HEK293 (cell line): ENCODE results near the gene NXPH4.

ENCODE experiments used
- ATF2 ChIP-seq: fragments of 450-650 bp; formaldehyde crosslinking; IDR thresholded peaks from 2 replicates; pipeline ENCODE4 v1.5.1; 2016; ENCODE audit warnings: missing biosample characterization, missing genetic modification characterization, low read depth
- BCL6B ChIP-seq: fragments of 450-650 bp; formaldehyde crosslinking; IDR thresholded peaks from 2 replicates; pipeline ENCODE4 v1.5.1; 2017; ENCODE audit warnings: missing biosample characterization, missing genetic modification characterization
- KLF7 ChIP-seq: fragments of 450-650 bp; formaldehyde crosslinking; IDR thresholded peaks from 2 replicates; pipeline ENCODE4 v1.5.1; 2016; ENCODE audit warnings: missing biosample characterization, missing genetic modification characterization, borderline replicate concordance
- MZF1 ChIP-seq: fragments of 450-650 bp; formaldehyde crosslinking; IDR thresholded peaks from 2 replicates; pipeline ENCODE4 v1.5.1; 2017; ENCODE audit warnings: missing biosample characterization, missing genetic modification characterization, borderline replicate concordance
- PATZ1 ChIP-seq: fragments of 450-650 bp; formaldehyde crosslinking; IDR thresholded peaks from 2 replicates; pipeline ENCODE4 v1.5.1; 2016; ENCODE audit warnings: missing biosample characterization, missing genetic modification characterization
- YY2 ChIP-seq: fragments of 450-650 bp; formaldehyde crosslinking; IDR thresholded peaks from 2 replicates; pipeline ENCODE4 v1.5.1; 2016; ENCODE audit warnings: missing biosample characterization, missing genetic modification characterization
- ZBTB1 ChIP-seq: fragments of 450-650 bp; formaldehyde crosslinking; IDR thresholded peaks from 2 replicates; pipeline ENCODE4 v1.5.1; 2016; ENCODE audit warnings: missing biosample characterization, missing genetic modification characterization
- ZBTB48 ChIP-seq: fragments of 450-650 bp; formaldehyde crosslinking; IDR thresholded peaks from 2 replicates; pipeline ENCODE4 v1.5.1; 2016; ENCODE audit warnings: missing biosample characterization, missing genetic modification characterization
- ZBTB8A ChIP-seq: fragments of 450-650 bp; formaldehyde crosslinking; IDR thresholded peaks from 2 replicates; pipeline ENCODE4 v1.5.1; 2016; ENCODE audit warnings: missing biosample characterization, missing genetic modification characterization
- ZFHX2 ChIP-seq: fragments of 450-650 bp; formaldehyde crosslinking; conservative IDR thresholded peaks from 2 replicates; pipeline ENCODE4 v1.5.1; 2016; ENCODE audit warnings: missing biosample characterization, missing genetic modification characterization
- ZFP37 ChIP-seq: fragments of 450-650 bp; formaldehyde crosslinking; IDR thresholded peaks from 2 replicates; pipeline ENCODE4 v1.5.1; 2016; ENCODE audit warnings: missing biosample characterization, missing genetic modification characterization
- ZFP69B ChIP-seq: fragments of 450-650 bp; formaldehyde crosslinking; IDR thresholded peaks from 2 replicates; pipeline ENCODE4 v1.5.1; 2016; ENCODE audit warnings: missing biosample characterization, missing genetic modification characterization
- ZNF146 ChIP-seq: fragments of 450-650 bp; formaldehyde crosslinking; IDR thresholded peaks from 2 replicates; pipeline ENCODE4 v1.5.1; 2016; ENCODE audit warnings: missing biosample characterization, missing genetic modification characterization
- ZNF184 ChIP-seq: fragments of 450-650 bp; IDR thresholded peaks from 2 replicates; pipeline ENCODE4 v1.5.1; 2018; ENCODE audit warnings: missing biosample characterization, mild to moderate bottlenecking, missing genetic modification characterization
- ZNF214 ChIP-seq: fragments of 450-650 bp; formaldehyde crosslinking; IDR thresholded peaks from 2 replicates; pipeline ENCODE4 v1.5.1; 2017; ENCODE audit warnings: missing biosample characterization, mild to moderate bottlenecking, missing genetic modification characterization, borderline replicate concordance
- ZNF239 ChIP-seq: fragments of 450-650 bp; formaldehyde crosslinking; IDR thresholded peaks from 2 replicates; pipeline ENCODE4 v1.5.1; 2016; ENCODE audit warnings: missing biosample characterization, missing genetic modification characterization
- ZNF266 ChIP-seq: fragments of 450-650 bp; formaldehyde crosslinking; IDR thresholded peaks from 2 replicates; pipeline ENCODE4 v1.5.1; 2016; ENCODE audit warnings: missing biosample characterization, missing genetic modification characterization, low read depth
- ZNF324 ChIP-seq: fragments of 450-650 bp; formaldehyde crosslinking; IDR thresholded peaks from 2 replicates; pipeline ENCODE4 v1.5.1; 2016; ENCODE audit warnings: missing biosample characterization, missing genetic modification characterization
- ZNF394 ChIP-seq: fragments of 450-650 bp; formaldehyde crosslinking; IDR thresholded peaks from 2 replicates; pipeline ENCODE4 v1.5.1; 2016; ENCODE audit warnings: missing biosample characterization, missing genetic modification characterization, mild to moderate bottlenecking, moderate library complexity, borderline replicate concordance
- ZNF433 ChIP-seq: fragments of 450-650 bp; formaldehyde crosslinking; IDR thresholded peaks from 2 replicates; pipeline ENCODE4 v1.5.1; 2016; ENCODE audit warnings: missing biosample characterization, missing genetic modification characterization, low read depth
- ZNF514 ChIP-seq: fragments of 450-650 bp; formaldehyde crosslinking; IDR thresholded peaks from 2 replicates; pipeline ENCODE4 v1.5.1; 2016; ENCODE audit warnings: missing biosample characterization, missing genetic modification characterization
- ZNF521 ChIP-seq: fragments of 450-650 bp; formaldehyde crosslinking; IDR thresholded peaks from 2 replicates; pipeline ENCODE4 v1.5.1; 2017; ENCODE audit warnings: missing biosample characterization, mild to moderate bottlenecking, missing genetic modification characterization
- ZNF544 ChIP-seq: fragments of 450-650 bp; formaldehyde crosslinking; IDR thresholded peaks from 2 replicates; pipeline ENCODE4 v1.5.0; 2017; ENCODE audit warnings: missing biosample characterization, missing genetic modification characterization
- ZNF555 ChIP-seq: fragments of 450-650 bp; formaldehyde crosslinking; conservative IDR thresholded peaks from 2 replicates; pipeline ENCODE4 v1.5.1; 2017; ENCODE audit warnings: missing biosample characterization, mild to moderate bottlenecking, missing genetic modification characterization, inconsistent platforms
- ZNF561 ChIP-seq: fragments of 450-650 bp; IDR thresholded peaks from 2 replicates; pipeline ENCODE4 v1.5.1; 2018; ENCODE audit warnings: missing biosample characterization, missing genetic modification characterization, borderline replicate concordance
- ZNF623 ChIP-seq: fragments of 450-650 bp; formaldehyde crosslinking; IDR thresholded peaks from 2 replicates; pipeline ENCODE4 v1.5.1; 2016; ENCODE audit warnings: missing biosample characterization, missing genetic modification characterization
- ZNF707 ChIP-seq: fragments of 450-650 bp; formaldehyde crosslinking; IDR thresholded peaks from 2 replicates; pipeline ENCODE4 v1.5.1; 2016; ENCODE audit warnings: missing biosample characterization, missing genetic modification characterization
- ZNF830 ChIP-seq: fragments of 450-650 bp; IDR thresholded peaks from 2 replicates; pipeline ENCODE4 v1.5.0; 2018; ENCODE audit warnings: missing biosample characterization, missing genetic modification characterization, low read depth, mild to moderate bottlenecking, moderate library complexity
- ZSCAN30 ChIP-seq: fragments of 450-650 bp; IDR thresholded peaks from 2 replicates; pipeline ENCODE4 v1.5.1; 2018; ENCODE audit warnings: missing biosample characterization, mild to moderate bottlenecking, missing genetic modification characterization, moderate library complexity
- TF ChIP-seq, protein P1 (sequence below): fragments of 450-650 bp; formaldehyde crosslinking; IDR thresholded peaks from 2 replicates; pipeline ENCODE4 v1.5.1; 2016; ENCODE audit warnings: missing biosample characterization, missing genetic modification characterization
- TF ChIP-seq, protein P2 (sequence below): fragments of 450-650 bp; formaldehyde crosslinking; IDR thresholded peaks from 2 replicates; pipeline ENCODE4 v1.5.1; 2016; ENCODE audit warnings: missing biosample characterization, missing genetic modification characterization

NXPH4 gene

DNA sequence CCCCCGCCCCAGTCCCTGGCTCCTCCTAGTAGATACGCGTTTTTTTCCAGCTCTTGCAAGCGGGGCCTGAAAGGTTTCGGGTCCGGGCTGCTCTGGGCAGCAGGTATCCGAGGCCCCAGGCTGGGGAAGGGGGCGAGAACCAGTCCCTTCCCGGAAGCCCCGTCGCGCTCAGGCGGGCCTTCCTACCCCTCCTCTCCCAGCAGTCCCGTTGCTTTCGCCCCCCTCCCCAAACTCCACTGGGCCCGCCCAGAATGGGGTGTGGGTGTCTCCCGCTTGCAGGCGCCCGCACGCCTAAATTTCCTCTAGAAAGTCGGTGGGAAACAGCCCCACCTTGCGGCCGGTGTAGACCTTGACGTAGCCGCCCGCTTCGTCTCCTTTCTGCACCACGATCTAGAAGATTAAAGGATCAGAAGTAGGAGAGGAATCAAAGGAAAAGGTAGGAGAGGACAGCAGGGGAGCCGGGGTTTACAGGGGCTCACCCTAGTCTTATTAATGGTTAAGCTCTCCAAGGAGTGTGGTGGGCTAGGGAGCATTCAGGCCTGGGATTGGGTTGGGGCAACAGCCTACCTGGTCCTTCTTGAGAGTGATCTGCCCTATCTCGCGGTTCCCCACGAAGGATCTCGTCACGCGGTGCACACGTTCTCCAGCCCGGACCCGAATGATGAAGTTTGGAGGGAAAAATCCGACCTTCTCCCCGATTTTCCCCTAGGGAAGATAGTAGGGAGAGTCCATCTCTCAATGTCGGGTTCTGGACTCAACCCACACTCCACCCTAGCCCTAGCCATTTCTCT, 27.1 kb downstream of the NXPH4 start (continued):
- TF ChIP-seq ZNF324 (tag by site-specific recombination) (no peak), MZF1 (no peak), ZNF184 (tag by site-specific recombination) (no peak), BCL6B (tag by site-specific recombination) (no peak), ZNF433 (tag by site-specific recombination) (no peak), ZNF707 (tag by site-specific recombination) (no peak), ZFP69B (tag by site-specific recombination) (no peak; the same call in 1 of the 2 replicates), ZSCAN30 (peak; percentile 89), ZNF555 (no peak), ZNF623 (tag by site-specific recombination) (no peak), ZNF266 (no peak), ZNF394 (tag by site-specific recombination) (0 out of 2 replicates have a peak, but pooled peaks have one; percentile 23), ATF2 (no peak), ZNF214 (tag by site-specific recombination) (no peak), KLF7 (tag by site-specific recombination) (peak; percentile 43; the same call in 1 of the 2 replicates), ZNF146 (tag by site-specific recombination) (no peak), ZNF561 (tag by site-specific recombination) (peak; percentile 98), ZNF239 (tag by site-specific recombination) (no peak), ZNF544 (tag by site-specific recombination) (no peak), YY2 (tag by site-specific recombination) (no peak), ZNF514 (tag by site-specific recombination) (no peak), ZBTB8A (tag by site-specific recombination) (peak; percentile 100), ZNF521 (no peak), ZBTB1 (tag by site-specific recombination) (no peak), ZBTB48 (tag by site-specific recombination) (no peak), ZFP37 (no peak), PATZ1 (tag by site-specific recombination) (peak; percentile 87), ZFHX2 (tag by site-specific recombination) (peak; percentile 59), ZNF830 (tag by site-specific recombination) (no peak)
- TF ChIP-seq, protein P1, sequence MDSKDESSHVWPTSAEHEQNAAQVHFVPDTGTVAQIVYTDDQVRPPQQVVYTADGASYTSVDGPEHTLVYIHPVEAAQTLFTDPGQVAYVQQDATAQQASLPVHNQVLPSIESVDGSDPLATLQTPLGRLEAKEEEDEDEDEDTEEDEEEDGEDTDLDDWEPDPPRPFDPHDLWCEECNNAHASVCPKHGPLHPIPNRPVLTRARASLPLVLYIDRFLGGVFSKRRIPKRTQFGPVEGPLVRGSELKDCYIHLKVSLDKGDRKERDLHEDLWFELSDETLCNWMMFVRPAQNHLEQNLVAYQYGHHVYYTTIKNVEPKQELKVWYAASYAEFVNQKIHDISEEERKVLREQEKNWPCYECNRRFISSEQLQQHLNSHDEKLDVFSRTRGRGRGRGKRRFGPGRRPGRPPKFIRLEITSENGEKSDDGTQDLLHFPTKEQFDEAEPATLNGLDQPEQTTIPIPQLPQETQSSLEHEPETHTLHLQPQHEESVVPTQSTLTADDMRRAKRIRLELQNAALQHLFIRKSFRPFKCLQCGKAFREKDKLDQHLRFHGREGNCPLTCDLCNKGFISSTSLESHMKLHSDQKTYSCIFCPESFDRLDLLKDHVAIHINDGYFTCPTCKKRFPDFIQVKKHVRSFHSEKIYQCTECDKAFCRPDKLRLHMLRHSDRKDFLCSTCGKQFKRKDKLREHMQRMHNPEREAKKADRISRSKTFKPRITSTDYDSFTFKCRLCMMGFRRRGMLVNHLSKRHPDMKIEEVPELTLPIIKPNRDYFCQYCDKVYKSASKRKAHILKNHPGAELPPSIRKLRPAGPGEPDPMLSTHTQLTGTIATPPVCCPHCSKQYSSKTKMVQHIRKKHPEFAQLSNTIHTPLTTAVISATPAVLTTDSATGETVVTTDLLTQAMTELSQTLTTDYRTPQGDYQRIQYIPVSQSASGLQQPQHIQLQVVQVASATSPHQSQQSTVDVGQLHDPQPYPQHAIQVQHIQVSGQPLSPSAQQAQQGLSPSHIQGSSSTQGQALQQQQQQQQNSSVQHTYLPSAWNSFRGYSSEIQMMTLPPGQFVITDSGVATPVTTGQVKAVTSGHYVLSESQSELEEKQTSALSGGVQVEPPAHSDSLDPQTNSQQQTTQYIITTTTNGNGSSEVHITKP (tag by site-specific recombination): peak; percentile 83
- TF ChIP-seq, protein P2, sequence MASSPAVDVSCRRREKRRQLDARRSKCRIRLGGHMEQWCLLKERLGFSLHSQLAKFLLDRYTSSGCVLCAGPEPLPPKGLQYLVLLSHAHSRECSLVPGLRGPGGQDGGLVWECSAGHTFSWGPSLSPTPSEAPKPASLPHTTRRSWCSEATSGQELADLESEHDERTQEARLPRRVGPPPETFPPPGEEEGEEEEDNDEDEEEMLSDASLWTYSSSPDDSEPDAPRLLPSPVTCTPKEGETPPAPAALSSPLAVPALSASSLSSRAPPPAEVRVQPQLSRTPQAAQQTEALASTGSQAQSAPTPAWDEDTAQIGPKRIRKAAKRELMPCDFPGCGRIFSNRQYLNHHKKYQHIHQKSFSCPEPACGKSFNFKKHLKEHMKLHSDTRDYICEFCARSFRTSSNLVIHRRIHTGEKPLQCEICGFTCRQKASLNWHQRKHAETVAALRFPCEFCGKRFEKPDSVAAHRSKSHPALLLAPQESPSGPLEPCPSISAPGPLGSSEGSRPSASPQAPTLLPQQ (tag by site-specific recombination): peak; percentile 44
